Fibroblast of lung (primary cell): Measurements from ENCODE around the gene EYS. TPM values are rescaled to one million over a fixed set of nuclear protein-coding genes. Genes with fewer than 3 reads are reported as not detected.

Experiments
- DNase-seq, 2 donors: peaks; one replicate each; pipeline versions ENCODE4 v3.0.0 to v3.0.0-alpha.2; 2010; ENCODE audit warnings: low read depth in 2 of 2
- H2AFZ ChIP-seq: 2 replicates; pipeline ENCODE4 v1.5.1; 2012; ENCODE audit warnings: low read length, control low read depth, inconsistent platforms
- H3K27ac ChIP-seq: 2 replicates; pipeline ENCODE4 v1.5.1; 2011; ENCODE audit warnings: low read length, control low read depth; ENCODE audit not compliant: insufficient read depth
- H3K27me3 ChIP-seq: 2 replicates; pipeline ENCODE4 v1.5.1; 2011; ENCODE audit warnings: mild to moderate bottlenecking, low read length; ENCODE audit not compliant: control insufficient read depth, insufficient read depth
- H3K36me3 ChIP-seq: 2 replicates; pipeline ENCODE4 v1.5.1; 2011; ENCODE audit warnings: low read length; ENCODE audit not compliant: control insufficient read depth, insufficient read depth
- H3K4me1 ChIP-seq: 2 replicates; pipeline ENCODE4 v1.5.1; 2011; ENCODE audit warnings: low read length; ENCODE audit not compliant: control insufficient read depth, insufficient read depth; ENCODE audit errors: extremely low read depth
- H3K4me2 ChIP-seq: 2 replicates; pipeline ENCODE4 v1.5.1; 2011; ENCODE audit warnings: low read length, control low read depth; ENCODE audit not compliant: insufficient read depth; ENCODE audit errors: extremely low read depth
- H3K4me3 ChIP-seq, 4 experiments: fragments of 200-600 bp in 1 of 4; sonication (generic) in 1 of 4; replicated peaks in 1 of 4; 2 replicates each; pipeline ENCODE4 v1.5.1; 2011 to 2016; ENCODE audit warnings: low read length in 4 of 4, low read depth in 3 of 4, mild to moderate bottlenecking in 3 of 4, control low read depth in 2 of 4, inconsistent platforms in 1 of 4, mixed read lengths in 1 of 4; ENCODE audit not compliant: insufficient read depth in 1 of 4; ENCODE audit errors: control extremely low read depth in 1 of 4
- H3K79me2 ChIP-seq: 2 replicates; pipeline ENCODE4 v1.5.1; 2012; ENCODE audit warnings: mild to moderate bottlenecking, low read length, inconsistent platforms; ENCODE audit not compliant: control insufficient read depth, insufficient read depth
- H3K9ac ChIP-seq: 2 replicates; pipeline ENCODE4 v1.5.1; 2011; ENCODE audit warnings: mild to moderate bottlenecking, low read length, control low read depth; ENCODE audit not compliant: insufficient read depth
- H3K9me3 ChIP-seq: 2 replicates; pipeline ENCODE4 v1.5.1; 2012; ENCODE audit warnings: low read depth, low read length; ENCODE audit not compliant: control insufficient read depth, insufficient read depth
- H4K20me1 ChIP-seq: 2 replicates; pipeline ENCODE4 v1.5.1; 2011; ENCODE audit warnings: low read length; ENCODE audit not compliant: control insufficient read depth, insufficient read depth; ENCODE audit errors: extremely low read depth
- EZH2 ChIP-seq: IDR thresholded peaks from 2 replicates; pipeline ENCODE4 v1.5.1; 2012; ENCODE audit warnings: low read length, control low read depth, mild to moderate bottlenecking; ENCODE audit errors: missing control alignments
- polyA plus RNA-seq, 2 donors: library from polyadenylated mRNA; depleted of rRNA in 1 of 2; stranded (reverse) in 1 of 2; unstranded in 1 of 2; fragments of >200 nt; gene quantifications; 2 replicates each; pipeline ENCODE4 v1.2.1, GENCODE V29; 2011 to 2012; ENCODE audit warnings: missing spikeins in 1 of 2
- total RNA-seq: library from RNA; depleted of rRNA; stranded (reverse); fragments of >200 nt; gene quantifications from 2 replicates; pipeline ENCODE4 v1.2.1, GENCODE V29; 2014
- TF ChIP-seq, protein P1 (sequence below), 2 donors: IDR thresholded peaks in 1 of 2; conservative IDR thresholded peaks in 1 of 2; 1 replicate in 1 of 2; 2 replicates in 1 of 2; pipeline ENCODE4 v1.5.1; 2011 to 2012; ENCODE audit warnings: low read length in 2 of 2, control low read depth in 1 of 2, inconsistent platforms in 1 of 2, low read depth in 1 of 2, mild to moderate bottlenecking in 1 of 2

EYS gene
- total and polyA plus RNA-seq, 2 donors (not counting 1 experiment from before 2014, with no cell fraction given): under 0.01 TPM; not detected in 1

DNA sequence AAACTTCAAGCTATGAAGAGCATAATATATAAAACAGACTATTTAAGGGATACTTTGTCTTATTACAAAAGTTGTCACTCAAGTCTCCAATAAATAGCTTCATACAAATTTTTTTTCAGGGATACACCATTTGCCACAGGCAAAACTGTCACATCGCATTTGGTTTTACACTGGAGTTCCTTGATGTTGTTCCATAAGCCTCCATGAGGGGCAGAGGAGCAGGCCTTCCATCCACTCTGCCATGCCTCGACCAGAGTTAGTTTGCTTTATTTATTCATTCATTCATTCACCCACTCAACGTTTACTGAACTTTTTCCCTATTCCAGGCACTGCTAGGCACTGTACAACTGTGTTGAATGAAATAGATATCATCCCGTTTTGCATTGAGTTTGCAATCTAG is 1824.8 kb downstream of the EYS start:
- H4K20me1 ChIP-seq: no peaks in the 10 kb centered on the region
- H3K79me2 ChIP-seq: no peaks in the 10 kb centered on the region
- no peak for TF ChIP-seq EZH2
- TF ChIP-seq, protein P1, sequence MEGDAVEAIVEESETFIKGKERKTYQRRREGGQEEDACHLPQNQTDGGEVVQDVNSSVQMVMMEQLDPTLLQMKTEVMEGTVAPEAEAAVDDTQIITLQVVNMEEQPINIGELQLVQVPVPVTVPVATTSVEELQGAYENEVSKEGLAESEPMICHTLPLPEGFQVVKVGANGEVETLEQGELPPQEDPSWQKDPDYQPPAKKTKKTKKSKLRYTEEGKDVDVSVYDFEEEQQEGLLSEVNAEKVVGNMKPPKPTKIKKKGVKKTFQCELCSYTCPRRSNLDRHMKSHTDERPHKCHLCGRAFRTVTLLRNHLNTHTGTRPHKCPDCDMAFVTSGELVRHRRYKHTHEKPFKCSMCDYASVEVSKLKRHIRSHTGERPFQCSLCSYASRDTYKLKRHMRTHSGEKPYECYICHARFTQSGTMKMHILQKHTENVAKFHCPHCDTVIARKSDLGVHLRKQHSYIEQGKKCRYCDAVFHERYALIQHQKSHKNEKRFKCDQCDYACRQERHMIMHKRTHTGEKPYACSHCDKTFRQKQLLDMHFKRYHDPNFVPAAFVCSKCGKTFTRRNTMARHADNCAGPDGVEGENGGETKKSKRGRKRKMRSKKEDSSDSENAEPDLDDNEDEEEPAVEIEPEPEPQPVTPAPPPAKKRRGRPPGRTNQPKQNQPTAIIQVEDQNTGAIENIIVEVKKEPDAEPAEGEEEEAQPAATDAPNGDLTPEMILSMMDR (conservative IDR thresholded peaks at IDR 0.05 in 1 of 2, IDR thresholded peaks at IDR 0.05 in 1 of 2; ENCODE audit: low read depth in 1 of 2, low read length in 2 of 2): peak; percentile 9 to 41
- no peaks in the 10 kb centered on the region for H3K36me3 ChIP-seq
- H3K9me3 ChIP-seq: no peaks in the 10 kb centered on the region
- H3K9ac ChIP-seq: no peak overlapping the region
- no peak overlapping the region for H3K4me3 ChIP-seq
- H3K27me3 ChIP-seq: no peaks in the 10 kb centered on the region
- no peak overlapping the region for H3K4me2 ChIP-seq
- H2AFZ ChIP-seq: no peak overlapping the region
- no peaks in the 10 kb centered on the region for H3K4me1 ChIP-seq
- DNase-seq: no peak
- no peak overlapping the region for H3K27ac ChIP-seq

DNA sequence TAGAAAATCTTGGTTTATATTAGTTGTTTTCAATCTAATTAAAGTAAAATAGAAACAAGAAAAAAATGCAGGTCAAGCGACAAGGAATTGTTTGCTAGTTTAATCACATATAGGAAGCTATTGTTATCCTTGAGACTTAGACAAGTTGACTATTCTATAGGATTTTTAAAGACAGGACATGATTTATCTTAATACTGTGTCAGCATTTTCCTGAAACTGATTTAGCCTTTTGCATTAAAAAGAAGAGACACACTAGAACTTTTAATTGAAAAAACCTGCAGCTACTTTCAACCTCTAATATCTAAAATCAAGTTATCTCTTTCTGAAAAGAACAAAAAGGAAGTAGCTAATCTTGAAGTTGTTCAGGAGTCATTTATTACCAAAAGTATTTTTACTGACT is 1825.2 kb downstream of the EYS start:
- Histone ChIP-seq H2AFZ (no peak overlapping the region), H4K20me1 (no peaks in the 10 kb centered on the region)

DNA sequence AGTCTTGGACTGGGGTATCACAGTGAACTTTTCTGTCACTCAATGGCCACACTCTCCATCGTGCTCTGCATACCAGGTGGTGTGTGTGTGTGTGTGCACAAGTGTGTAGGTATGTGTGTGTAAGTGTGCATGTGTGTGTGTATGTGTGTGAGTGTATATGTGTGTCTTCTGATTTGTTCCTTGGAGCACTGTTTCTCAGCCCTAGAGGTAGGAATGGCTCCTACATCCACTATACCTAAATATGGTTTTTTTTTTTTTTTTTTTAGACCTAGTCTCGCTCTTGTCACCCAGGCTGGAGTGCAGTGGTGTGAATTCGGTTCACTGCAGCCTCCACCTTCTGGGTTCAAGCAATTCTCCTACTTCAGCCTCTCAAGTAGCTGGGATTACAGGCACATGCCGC is 1834.8 kb downstream of the EYS start:
- H3K27me3 ChIP-seq: no peaks in the 10 kb centered on the region
- no peak for DNase-seq

More for the DNA sequence above, 1825.2 kb downstream of the EYS start:
- no peaks in the 10 kb centered on the region for H3K79me2 ChIP-seq
- no peaks in the 10 kb centered on the region for H3K9me3 ChIP-seq
- H3K9ac ChIP-seq: no peak overlapping the region
- no peaks in the 10 kb centered on the region for H3K4me1 ChIP-seq
- no peaks in the 10 kb centered on the region for H3K36me3 ChIP-seq
- TF ChIP-seq EZH2: no peak
- TF ChIP-seq, protein P1 (conservative IDR thresholded peaks at IDR 0.05 in 1 of 2, IDR thresholded peaks at IDR 0.05 in 1 of 2; ENCODE audit: low read depth in 1 of 2, low read length in 2 of 2): no peak
- H3K27me3 ChIP-seq: no peaks in the 10 kb centered on the region
- H3K4me3 ChIP-seq: no peak overlapping the region
- DNase-seq: no peak
- H3K27ac ChIP-seq: no peak overlapping the region
- no peak overlapping the region for H3K4me2 ChIP-seq

More for the DNA sequence above, 1834.8 kb downstream of the EYS start:
- Histone ChIP-seq H3K9me3 (no peaks in the 10 kb centered on the region), H3K27ac (no peak overlapping the region), H3K36me3 (no peaks in the 10 kb centered on the region), H3K79me2 (no peaks in the 10 kb centered on the region), H3K4me2 (no peak overlapping the region), H3K4me1 (no peaks in the 10 kb centered on the region), H4K20me1 (no peaks in the 10 kb centered on the region), H2AFZ (no peak overlapping the region), H3K4me3 (no peak overlapping the region), H3K9ac (no peak overlapping the region)
- TF ChIP-seq, protein P1 (conservative IDR thresholded peaks at IDR 0.05 in 1 of 2, IDR thresholded peaks at IDR 0.05 in 1 of 2; ENCODE audit: low read depth in 1 of 2, low read length in 2 of 2): peak in 1 of 2 donors; percentile 6
- TF ChIP-seq EZH2: no peak
